Astrocyte (in vitro differentiated cells and primary cell): ENCODE measurements around the gene STK32B.

ENCODE experiments used
- EZH2 ChIP-seq: IDR thresholded peaks from 2 replicates; pipeline ENCODE4 v1.6.1; 2012; ENCODE audit warnings: mild to moderate bottlenecking, low read length, inconsistent platforms; ENCODE audit not compliant: insufficient read depth
- TF ChIP-seq, protein P1 (sequence below): IDR thresholded peaks from 2 replicates; pipeline ENCODE4 v1.5.1; 2011; ENCODE audit warnings: low read depth, mild to moderate bottlenecking, inconsistent platforms, low read length, moderate library complexity; ENCODE audit not compliant: insufficient read depth

DNA sequence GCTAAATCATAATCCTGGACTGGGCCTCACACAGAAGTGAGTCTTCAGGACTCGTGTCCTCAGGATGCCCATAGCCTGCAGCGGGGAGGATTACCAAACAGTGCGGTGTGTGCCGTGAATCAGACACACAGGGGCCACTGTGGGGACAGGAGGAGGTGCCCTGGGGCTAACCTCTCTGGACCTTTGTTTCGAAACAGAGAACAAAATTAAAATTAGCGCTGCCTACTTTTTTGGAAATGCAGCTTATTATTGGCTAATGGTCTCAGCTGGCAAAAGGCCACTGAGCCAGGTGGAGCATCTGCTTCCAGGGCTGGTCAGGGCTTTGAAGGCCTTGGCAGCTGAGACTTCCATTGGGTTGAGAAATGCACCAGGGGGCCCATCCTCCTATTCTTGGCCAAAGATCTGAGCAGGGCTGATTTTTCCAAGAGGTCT, 420.9 kb downstream of the STK32B start:
- TF ChIP-seq, protein P1, sequence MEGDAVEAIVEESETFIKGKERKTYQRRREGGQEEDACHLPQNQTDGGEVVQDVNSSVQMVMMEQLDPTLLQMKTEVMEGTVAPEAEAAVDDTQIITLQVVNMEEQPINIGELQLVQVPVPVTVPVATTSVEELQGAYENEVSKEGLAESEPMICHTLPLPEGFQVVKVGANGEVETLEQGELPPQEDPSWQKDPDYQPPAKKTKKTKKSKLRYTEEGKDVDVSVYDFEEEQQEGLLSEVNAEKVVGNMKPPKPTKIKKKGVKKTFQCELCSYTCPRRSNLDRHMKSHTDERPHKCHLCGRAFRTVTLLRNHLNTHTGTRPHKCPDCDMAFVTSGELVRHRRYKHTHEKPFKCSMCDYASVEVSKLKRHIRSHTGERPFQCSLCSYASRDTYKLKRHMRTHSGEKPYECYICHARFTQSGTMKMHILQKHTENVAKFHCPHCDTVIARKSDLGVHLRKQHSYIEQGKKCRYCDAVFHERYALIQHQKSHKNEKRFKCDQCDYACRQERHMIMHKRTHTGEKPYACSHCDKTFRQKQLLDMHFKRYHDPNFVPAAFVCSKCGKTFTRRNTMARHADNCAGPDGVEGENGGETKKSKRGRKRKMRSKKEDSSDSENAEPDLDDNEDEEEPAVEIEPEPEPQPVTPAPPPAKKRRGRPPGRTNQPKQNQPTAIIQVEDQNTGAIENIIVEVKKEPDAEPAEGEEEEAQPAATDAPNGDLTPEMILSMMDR, result no peak
- TF ChIP-seq EZH2, result no peak
